Bone marrow (tissue), 2 donors: ENCODE data around the gene JCHAIN.
A peak's percentile ranks its signal among the peaks of the same experiment; 100 is the strongest.
"Not testable (repeated sequence)": the region's sequence is repeated elsewhere in the genome, so short reads cannot be mapped to it uniquely, and the experiment has no call there.

ENCODE experiments used
- DNase-seq, 2 donors: peaks; one replicate each; lab custom pipeline; 2025; lab: John Stamatoyannopoulos, UW

Gene JCHAIN

DNA sequence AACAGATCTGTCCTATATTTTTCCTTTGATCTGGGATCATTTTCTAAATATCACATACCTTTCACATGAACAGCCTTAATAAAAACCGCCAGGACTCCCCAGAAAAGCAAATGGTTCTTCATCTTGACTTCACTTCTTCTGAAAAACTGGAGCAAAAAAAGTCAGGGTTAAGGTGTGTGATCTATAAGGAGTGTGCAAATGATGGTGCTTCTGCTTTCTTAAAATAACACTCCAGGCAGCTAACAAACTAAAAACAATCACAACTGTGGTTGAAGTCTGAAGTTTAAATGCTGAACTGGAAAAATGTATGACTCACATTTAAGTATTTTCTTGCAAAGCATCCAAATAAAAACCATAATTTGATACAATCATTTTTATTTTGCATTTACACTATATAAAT lies at the start of gene JCHAIN:
Gene JCHAIN, minus strand, starts transcription at position 140 of the 400 bp plus-strand sequence. Its CDS starts 18 bp downstream, at position 122.
- peak in 1 of 2 donors; percentile 29 for DNase-seq

DNA sequence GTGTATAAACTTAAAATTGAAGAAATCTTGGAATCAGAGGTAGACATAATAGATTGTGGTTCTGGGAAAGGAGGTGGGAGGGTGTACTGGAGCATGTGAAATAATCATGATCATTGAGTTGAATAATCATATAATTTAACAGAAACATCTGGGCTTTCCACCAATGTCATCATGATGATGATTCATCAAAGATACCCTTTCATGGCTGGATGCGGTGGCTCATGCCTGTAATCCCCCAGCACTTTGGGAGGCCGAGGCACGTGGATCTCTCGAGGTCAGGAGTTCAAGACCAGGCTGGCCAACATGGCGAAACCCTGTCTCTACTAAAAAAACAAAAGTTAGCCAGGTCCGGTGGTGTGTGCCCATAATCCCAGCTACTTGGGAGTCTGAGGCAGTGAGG lies 48.8 kb upstream of the JCHAIN start:
- no peak for DNase-seq

DNA sequence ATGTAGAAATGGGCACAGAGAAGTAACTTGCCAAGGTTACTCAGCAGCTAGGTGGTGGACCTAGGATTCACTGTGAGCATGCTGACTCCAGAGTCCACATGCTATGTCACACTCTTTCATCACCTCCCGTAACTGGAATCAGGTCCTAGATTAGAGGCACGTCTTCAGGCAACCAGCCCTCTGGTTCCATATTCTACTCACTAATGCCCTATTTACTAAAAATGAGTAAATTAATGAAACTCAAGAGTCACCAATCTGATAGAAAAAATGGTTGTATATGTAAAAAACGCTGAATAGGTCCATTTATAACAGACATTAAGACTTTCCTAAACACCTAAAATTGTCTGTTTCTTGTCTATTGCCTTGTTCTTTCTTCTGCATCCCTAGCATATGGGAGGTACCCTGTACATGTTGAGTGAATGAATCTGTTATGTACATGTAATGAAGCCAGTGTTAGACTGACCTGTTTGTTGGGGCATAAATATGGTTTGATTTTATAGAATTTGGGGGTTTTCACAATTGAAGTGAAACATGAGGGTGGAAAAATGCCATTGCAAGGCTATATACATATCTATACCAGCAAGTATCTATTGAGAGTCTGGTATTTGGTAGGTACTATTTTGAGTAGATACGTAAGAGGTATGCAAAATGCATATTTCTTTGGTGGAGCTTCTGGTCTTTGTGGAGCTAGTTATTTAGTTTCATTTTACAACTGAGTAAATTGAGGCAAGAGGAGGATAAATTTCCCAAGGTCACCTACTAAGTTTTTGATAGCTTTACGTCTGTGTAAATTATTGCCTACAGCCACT lies 48.0 kb upstream of the JCHAIN start:
- DNase-seq = no peak

DNA sequence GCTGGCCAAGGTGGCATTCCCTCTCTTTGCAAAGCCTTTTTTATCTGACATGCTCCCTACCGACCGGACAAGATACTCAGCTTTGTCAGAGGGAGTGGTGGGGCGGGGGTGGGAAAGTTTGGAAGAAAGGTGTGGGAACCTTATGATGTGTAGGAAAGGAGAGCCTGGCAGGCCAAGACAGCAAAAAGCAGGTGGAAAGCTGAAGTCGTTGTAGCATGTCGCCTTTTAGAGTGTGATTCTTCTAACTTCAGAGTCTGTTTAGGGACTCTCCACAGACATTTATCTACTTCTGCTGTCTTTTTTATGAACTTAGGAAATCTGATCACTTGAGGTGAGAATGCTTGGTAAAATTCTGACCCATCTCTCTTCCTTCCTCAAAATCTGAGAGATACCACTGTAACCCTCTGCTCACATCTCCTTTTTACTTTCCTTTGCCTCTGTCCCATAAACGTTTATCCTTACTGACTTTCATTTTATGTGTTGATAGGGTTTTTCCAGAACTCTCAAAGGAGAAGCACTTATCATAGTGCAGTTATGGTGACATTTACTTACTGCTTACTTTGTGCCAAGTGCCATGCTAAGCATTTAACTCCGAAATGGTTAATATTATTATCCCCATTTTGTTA lies 47.3 kb upstream of the JCHAIN start:
- peak in 1 of 2 donors; percentile 62 for DNase-seq

DNA sequence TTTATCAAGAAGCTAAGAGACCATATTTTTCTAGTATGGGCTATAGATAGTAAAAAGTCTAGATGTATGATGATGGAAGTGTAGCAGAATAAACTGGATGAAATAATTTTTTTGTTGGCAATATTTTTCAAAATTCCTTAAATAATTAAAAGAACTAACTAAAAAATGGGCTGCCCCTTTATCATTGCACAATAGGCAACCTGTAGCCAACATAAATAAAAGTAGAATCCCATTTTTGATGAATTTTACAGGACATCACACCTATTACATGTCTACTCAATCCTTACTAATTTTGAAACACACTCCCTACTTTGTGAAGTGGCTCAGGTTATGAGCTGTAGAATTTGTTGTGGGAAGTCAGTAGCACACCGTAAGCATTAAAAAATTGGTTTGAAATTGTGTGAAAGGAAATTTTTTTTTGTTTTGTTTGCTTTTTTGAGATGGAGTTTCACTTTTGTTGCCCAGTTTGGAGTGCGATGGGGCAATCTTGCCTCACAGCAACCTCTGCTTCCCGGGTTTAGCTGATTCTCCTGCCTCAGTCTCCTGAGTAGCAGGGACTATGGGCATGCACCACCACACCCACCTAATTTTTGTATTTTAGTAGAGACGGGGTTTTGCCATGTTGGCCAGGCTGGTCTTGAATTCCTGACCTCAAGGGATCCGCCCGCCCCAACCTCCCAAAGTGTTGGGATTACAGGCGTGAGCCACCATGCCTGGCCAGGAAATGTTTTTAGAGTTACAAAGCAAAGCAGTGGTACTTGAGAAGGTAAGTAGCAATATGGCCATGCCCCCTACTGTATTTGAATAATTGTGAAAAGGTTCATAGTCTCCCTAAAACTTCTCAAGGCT lies 46.5 kb upstream of the JCHAIN start:
- DNase-seq = no peak

DNA sequence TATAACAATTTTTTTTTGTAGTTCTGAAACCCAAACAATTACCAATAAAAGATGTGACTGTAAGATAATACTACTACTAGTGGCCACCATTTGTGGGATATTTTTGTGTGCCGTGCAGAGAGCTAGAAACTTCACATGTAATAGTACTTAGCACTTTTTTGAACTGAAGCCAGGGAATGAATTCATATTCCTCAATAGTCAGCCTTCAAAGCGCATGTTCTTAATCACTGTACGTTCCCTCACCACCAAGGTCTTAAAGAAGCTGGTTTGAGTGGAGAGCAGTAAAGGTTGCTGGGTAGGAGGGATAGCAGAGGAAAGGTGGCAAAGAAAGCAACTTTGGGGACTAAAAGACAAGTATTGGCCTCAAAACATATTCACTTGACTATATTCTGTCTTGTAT lies 45.8 kb upstream of the JCHAIN start:
- DNase-seq = no peak

DNA sequence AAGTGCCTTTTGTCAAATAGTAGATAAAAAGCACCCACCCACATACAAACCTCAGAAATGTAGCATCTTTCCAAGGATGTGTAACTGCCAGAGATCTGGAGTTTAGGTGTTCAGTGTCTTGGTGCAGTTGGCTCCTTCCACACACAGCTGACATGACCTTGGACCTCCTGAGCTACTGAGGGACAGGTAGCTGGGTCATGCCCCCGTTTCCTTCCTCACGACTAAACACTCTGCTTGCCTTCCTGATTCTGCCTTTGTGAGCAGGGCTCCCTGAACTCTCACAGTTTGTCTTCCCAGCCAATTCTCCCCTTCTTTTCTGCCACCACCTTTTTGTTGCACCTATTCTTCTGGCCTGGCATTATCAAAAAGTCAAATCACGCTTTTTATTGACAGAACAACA lies 45.3 kb upstream of the JCHAIN start:
- no peak for DNase-seq

DNA sequence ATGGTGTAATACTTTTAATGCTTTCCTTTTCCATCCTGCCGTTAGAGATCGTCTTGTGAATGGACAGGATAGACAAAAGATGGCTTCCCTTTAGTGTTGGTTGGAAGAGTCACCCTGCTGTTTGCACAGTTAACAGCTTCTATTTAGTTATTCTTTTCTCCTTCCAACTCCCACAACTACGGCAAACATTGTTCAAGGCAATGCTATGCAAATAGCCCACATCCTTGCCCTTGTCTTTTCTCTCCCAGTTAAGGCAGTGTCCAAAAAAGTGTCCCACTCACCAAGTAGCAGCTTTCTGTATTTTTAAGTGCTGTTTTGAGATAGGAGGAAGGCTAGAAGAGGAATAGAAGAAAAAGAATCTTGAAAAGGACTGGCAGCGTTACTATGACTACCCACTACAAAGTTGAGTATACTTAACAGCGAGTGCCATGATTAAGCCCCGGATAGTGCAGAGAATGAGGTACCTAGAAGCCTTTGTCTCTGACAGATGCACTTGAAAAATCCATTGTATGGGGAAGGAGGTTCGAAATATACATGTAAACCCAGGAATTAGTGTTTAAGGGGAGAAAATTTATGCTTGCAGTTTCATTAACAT lies 43.4 kb upstream of the JCHAIN start:
- no peak for DNase-seq

DNA sequence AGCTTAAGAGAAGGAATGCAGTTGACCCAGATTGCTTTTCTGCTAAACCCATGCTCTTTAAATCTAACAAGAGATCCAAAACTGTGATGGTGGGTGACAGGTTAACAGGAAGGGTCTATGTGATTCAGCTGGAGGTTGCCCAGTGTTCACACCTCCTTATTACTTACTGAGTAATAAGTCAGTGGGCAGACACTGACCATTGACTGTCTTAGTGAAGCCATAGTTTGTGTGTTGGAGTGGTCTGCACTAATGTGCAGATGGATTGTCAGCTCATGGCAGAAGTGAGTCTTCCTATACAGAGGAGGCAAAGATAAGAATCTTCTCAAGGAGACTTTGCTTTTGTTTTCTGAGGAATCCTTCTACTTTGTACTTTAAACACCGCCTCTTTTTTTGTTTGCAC lies 40.2 kb upstream of the JCHAIN start:
- no peak for DNase-seq

DNA sequence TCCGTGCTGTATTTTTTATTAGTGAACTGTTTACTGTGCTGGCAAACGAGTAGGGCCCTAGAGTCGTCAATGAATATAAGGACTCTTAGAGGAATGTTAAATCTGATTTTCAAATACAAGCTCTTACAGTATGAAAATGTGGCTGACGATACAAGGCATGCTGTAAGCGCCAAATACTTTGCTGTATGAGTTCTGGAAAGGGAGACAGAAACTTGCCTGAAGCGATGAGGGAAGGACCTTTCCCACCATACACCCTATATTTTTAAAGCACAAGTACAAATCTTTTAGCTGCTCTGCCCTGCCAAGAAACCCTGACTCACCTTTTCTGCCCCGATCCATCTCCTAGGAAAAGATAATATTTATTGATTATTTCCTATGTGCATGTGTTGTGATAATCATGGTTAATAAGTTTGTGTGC lies 39.7 kb upstream of the JCHAIN start:
- DNase-seq = no peak

DNA sequence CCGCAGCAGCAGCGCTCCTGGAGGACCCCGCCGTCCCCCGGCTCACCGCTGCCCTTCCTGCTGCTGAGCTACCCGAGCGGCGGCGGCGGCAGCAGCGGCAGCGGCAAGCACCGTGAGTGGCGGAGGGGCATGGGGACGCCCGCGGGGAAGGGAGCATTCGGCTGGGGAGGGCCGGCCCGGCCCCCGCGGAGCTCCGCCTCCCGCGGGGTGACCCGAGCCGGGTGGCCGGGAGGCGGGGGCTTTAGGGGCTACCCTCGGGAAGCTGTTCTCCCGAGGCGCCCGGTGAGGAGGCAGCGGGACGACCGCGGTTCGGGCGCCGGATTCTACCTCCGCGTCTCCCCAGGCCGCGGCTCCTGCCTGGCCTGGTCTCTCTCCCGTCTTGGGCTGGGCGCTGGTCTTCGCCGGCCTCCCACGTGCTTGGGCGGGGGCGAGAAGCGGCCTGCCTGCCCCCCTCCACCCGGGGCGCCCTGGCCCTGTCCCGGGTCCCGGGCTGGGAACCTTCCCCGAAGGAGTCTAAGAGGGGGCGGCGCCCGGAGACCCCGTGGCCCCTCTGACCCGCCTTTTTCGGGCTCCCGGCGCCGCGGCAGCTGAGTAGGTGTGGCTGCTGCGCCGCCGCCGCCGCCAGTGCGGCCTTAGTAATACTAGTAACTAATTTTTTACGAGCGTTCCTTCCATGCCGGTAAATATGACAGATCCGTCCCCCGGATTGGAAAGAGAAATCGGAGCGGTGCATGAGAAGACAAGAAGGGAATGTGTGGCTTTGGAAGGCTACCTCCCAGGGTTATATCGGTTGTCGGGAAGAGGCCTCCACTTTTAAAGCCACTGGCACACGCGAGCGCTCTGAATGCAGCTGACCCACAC lies 39.1 kb upstream of the JCHAIN start:
- DNase-seq = peak in 1 of 2 donors; percentile 66

DNA sequence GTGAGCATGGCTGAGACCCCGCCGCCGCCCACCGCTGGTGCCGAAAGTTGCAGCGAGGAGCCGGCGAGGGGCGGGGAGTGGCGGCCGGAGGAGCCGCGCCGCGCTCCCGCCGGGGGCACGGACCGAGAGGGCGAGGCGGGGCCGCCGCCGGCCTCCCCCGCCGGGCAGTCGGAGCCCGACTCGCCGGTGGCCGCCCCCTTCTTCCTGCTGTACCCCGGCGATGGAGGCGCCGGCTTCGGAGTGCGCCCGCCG lies 38.5 kb upstream of the JCHAIN start:
- DNase-seq = no peak

DNA sequence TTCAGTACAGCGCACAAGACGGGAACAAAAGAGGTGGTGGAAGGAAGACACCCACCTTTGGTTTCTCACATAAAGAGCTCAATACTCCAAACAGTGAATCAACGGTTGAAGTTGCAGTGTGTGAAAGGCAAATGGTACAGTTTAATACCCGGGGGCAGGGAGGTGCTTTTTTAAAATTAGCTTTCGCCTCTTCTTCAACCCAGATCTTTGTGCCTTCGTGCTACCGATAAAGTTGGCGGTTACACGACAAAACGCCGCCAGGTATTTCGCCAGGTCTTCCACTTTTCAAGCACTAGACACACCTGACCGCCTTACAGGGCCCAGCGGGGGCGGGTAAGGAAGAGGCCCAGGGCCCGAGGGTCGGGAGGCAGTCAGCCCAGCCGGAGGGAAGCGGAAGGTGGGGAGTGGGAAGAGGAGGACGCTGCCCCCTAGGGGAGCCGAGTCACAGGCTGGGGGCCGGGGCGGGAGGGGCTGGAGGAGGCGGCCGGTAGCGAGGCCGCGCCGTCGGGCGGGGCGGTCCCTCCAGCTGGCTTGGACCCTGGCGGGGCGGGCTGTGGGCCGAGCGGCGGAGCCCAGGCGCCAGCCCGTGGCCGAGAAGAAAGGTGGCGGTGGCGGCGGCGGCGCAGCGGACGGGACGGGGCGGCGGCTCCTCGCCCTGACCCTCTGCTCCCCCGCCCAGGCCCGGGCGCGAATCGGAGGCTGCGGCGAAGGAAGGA lies 38.1 kb upstream of the JCHAIN start:
- peak; percentile 44 to 68 for DNase-seq

DNA sequence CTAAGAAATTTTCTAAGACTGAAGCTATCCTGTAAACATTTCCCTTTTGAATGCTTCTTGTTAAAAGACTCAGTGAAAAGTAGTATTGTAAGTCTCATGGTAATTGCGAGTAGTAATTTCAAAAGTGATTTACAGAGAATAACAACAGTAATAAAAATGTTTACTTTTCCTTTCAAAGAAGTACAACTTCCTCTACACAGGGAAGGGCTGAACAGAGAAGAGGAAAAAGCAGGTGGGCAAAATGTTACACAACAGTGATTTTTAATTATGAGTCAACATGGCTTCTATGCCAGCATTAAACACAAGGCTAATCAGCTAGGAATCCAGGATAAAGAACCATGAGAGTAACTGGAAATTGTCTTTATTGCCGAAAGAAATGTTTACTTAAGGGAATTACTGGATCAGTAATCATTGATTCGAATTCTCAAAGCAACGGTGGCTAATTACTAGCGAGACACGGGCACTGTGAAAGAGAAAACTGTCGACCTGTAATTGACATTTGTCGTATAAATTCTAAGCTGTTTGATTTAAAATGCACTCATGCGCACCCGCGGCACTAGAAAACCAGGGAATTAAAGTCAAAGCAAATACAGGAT lies 37.4 kb upstream of the JCHAIN start:
- DNase-seq = no peak

DNA sequence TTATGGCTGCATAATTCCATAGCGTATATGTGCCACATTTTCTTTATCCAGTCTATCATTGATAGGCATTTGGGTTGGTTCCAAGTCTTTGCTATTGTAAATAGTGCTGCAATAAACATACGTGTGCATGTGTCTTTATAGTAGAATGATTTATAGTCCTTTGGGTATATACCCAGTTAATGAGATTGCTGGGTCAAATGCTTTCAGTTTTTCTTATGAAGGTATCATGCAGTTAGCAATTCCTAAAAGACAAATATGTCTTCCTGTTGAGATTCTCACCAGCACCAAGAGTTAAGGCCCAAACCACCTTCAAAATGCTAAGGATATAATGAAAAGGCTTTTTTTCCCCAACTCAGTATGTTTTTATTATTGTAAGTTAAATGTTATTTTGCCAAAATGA lies 36.3 kb upstream of the JCHAIN start:
- DNase-seq = not testable (repeated sequence)

DNA sequence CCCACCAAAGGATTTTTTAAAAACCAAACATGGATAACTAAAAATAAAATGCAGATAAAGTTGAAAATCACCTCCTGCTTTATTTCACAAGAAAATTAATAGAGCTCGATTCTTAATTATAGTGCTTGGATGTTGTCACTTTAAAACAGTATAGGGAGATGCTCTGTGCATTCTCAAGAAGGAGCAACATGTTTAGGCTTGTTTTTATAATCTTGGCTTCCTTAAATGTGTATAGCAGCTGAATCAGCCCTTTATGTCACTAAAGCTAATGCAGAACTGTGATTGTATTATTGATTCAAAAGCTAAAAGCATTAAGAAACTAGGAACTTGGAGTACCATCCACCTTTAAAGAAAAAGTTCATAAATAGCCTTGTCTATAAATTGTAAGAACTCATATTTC lies 35.0 kb upstream of the JCHAIN start:
- DNase-seq = no peak

DNA sequence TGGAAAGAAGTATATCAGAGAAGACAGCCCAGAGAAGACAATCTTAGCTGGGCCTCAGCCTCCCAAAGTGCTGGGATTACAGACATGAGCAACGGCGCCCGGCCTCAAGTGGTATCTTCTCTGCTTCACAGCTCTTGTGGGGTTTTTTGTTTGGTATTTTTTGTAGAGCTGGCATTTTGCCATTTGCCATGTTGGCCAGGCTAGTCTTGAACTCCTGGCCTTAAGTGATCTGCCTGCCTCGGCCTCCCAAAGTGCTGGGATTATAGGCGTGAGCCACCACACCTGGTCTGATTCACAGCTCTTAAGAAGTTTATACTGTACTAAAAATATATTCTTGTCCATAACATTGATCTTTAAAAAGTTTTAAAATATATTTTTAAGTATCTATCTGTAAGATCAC lies 34.4 kb upstream of the JCHAIN start:
- no peak for DNase-seq

DNA sequence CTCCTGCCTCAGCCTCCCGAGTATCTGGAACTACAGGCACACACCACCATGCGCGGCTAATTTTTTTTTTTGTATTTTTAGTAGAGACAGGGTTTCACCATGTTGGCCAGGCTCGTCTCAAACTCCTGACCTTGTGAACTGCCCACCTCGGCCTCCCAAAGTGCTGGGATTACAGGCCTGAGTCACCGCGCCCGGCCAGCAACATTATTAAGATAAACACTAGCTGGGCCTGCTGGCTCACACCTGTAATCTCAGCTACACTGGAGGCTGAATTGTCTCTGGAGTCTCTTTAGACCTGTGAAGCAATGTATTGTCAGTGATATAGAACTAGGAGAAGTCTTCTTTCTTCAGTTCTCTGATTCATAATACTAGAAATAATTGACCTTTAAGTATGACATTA lies 32.1 kb upstream of the JCHAIN start:
- not testable (repeated sequence) for DNase-seq

DNA sequence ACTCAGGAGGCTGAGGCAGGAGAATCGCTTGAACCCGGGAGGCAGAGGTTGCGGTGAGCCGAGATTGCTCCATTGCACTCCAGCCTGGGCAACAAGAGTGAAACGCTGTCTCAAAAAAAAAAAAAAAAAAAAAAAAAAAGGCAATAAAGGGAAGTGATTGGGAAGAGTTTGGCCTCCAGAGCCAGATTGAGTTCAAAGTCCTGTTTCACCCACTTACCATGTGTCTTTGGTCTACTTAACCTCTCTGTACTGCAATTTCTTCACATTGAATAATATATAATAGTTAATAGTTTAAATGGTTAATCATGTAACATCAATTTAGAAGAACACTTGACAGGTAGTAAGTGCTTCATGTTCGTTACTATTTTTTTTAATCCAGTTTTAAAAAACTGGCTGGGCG lies 28.3 kb upstream of the JCHAIN start:
- DNase-seq = not testable (repeated sequence)

DNA sequence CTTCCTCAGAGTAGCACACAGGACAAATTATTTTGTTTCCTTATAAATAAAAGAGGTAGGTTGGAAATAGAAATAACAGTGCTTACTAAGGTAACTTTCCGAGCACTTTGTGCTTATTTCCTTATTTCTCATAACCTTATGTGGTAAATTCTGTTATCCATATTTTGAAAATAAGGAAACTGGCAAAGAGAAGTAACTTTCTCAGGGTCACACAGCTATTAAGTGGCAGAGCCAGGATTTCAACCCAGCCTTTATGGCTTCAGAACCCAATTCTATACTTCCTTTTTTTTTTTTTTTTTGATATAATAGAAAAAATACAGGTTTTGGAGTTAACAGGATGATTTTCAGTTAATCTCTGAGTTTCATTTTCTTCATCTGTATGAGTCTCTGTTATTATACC lies 25.4 kb upstream of the JCHAIN start:
- DNase-seq = no peak

DNA sequence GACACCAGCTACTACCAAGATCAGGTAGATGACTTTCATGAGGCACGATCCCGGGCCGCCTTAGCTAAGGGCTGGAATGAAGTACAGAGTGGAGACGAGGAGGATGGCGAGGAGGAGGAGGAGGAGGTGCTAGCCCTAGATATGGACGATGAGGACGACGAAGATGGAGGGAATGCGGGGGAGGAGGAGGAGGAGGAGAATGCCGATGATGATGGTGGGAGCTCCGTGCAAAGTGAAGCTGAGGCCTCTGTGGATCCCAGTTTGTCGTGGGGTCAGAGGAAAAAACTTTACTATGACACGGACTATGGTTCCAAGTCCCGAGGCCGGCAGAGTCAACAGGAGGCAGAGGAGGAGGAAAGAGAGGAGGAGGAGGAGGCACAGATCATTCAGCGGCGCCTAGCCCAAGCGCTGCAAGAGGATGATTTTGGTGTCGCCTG lies 22.5 kb upstream of the JCHAIN start:
- no peak for DNase-seq
